ENCODE measurements around the gene EHD2. TPM values are rescaled to one million over a fixed set of nuclear protein-coding genes. Genes with fewer than 3 reads are reported as not detected.
"Not testable (repeated sequence)": the region's sequence is repeated elsewhere in the genome, so short reads cannot be mapped to it uniquely, and the experiment has no call there.

Gene EHD2
- total RNA-seq, 1 experiment from 2014 or later: 60.5 TPM

- CTCF ChIA-PET: interaction anchor here (0.7 to 1.7 kb wide), 11 partner anchors 10 to 82 kb away, joined by 3 to 9 read pairs (median 4); partner anchors contain the start of gene SELENOW
- BruUV-seq (replicated peaks): not testable (repeated sequence)
These were observed 76.6 kb downstream of the EHD2 start for GRCh38 chr19:47789811-47790210.

GRCh38 chr19:47790398-47790814 is 77.2 kb downstream of the EHD2 start:
- peak; percentile 88 for ATAC-seq
- ChIA-PET POLR2A (interaction anchor here (0.7 kb wide), 1 partner anchor 362 kb away, joined by 3 read pairs; no protein-coding TSS in a partner anchor), RAD21 (ENCODE audit: low non-redundant PET in 1 of 2, low total read pairs in 2 of 2, uncharacterized antibody in 2 of 2, unreplicated experiment in 2 of 2) (interaction anchor here in 1 of 2 experiments (0.6 kb wide), 1 partner anchor 57 kb away, joined by 3 read pairs; no protein-coding TSS in a partner anchor), CTCF (interaction anchor here (0.7 to 1.7 kb wide), 11 partner anchors 9 to 83 kb away, joined by 3 to 9 read pairs (median 4); partner anchors contain the start of gene SELENOW)
- Histone ChIP-seq H4K20me1 (ENCODE audit: insufficient read depth) (no peaks in the 10 kb centered on the region), H3K36me3 (ENCODE audit: control insufficient read depth in 1 of 2, insufficient read depth in 2 of 2, low read length in 2 of 2) (peaks cover 2 to 3% of the 10 kb centered on the region in 2 experiments; a peak in 2 of 4 replicates), H3K4me2 (ENCODE audit: low read length) (peak overlapping the region; percentile 74), H3K79me2 (ENCODE audit: insufficient read depth, low read length) (no peaks in the 10 kb centered on the region), H3K4me1 (ENCODE audit: control insufficient read depth in 1 of 2, insufficient read depth in 2 of 2, low read length in 2 of 2) (peaks cover 14 to 25% of the 10 kb centered on the region in 2 experiments), H3K9me2 (ENCODE audit: insufficient read depth) (no peaks in the 10 kb centered on the region), H2AFZ (ENCODE audit: low read depth, low read length, poor library complexity, severe bottlenecking) (peak overlapping the region; percentile 85), H3K27me3 (ENCODE audit: insufficient read depth, low read length) (no peaks in the 10 kb centered on the region), H3K27ac (ENCODE audit: low read depth, low read length) (peak overlapping the region; percentile 81), H3K9me3 (ENCODE audit: control insufficient read depth in 1 of 2, insufficient read depth in 1 of 2, low read depth in 1 of 2, low read length in 2 of 2) (no peaks in the 10 kb centered on the region), H3K9ac (ENCODE audit: low read length) (peak overlapping the region; percentile 36), H3K4me3 (replicated peaks in 1 of 2; ENCODE audit: low read depth in 1 of 2, low read length in 2 of 2) (peak overlapping the region; percentile 21 to 23)
- DNase-seq (ENCODE audit: low read depth, low spot score): peak; percentile 88
- BruUV-seq (replicated peaks): no TSS peak
- intact Hi-C loops (cut with micrococcal nuclease): loop anchor here (2.0 to 5.0 kb wide), 2 partner anchors 72 to 358 kb away; no protein-coding TSS in a partner anchor
- TF ChIP-seq EGR1 (IDR thresholded peaks at IDR 0.05; ENCODE audit: low read depth) (no peak), YY1 (IDR thresholded peaks at IDR 0.05; ENCODE audit: extremely low read depth, insufficient replicate concordance, low read depth, low read length) (no peak), SIN3A (IDR thresholded peaks at IDR 0.05; ENCODE audit: low read depth) (no peak), SP1 (IDR thresholded peaks at IDR 0.05; ENCODE audit: low read depth) (no peak), POLR2A (IDR thresholded peaks at IDR 0.05; ENCODE audit: borderline replicate concordance, extremely low read depth, insufficient read depth, insufficient read length) (no peak), JUND (IDR thresholded peaks at IDR 0.05) (no peak), CBX3 (IDR thresholded peaks at IDR 0.05; ENCODE audit: low read depth) (0 out of 2 replicates have a peak, but pooled peaks have one; percentile 26), RAD21 (IDR thresholded peaks at IDR 0.05; ENCODE audit: low read depth) (peak; percentile 64), ZBTB33 (IDR thresholded peaks at IDR 0.05; ENCODE audit: extremely low read depth, insufficient replicate concordance, low read length) (no peak), CEBPB (IDR thresholded peaks at IDR 0.05; ENCODE audit: low read depth) (no peak), POLR2AphosphoS5 (IDR thresholded peaks at IDR 0.05; ENCODE audit: low read depth, low read length) (no peak)
- TF ChIP-seq, protein P1, sequence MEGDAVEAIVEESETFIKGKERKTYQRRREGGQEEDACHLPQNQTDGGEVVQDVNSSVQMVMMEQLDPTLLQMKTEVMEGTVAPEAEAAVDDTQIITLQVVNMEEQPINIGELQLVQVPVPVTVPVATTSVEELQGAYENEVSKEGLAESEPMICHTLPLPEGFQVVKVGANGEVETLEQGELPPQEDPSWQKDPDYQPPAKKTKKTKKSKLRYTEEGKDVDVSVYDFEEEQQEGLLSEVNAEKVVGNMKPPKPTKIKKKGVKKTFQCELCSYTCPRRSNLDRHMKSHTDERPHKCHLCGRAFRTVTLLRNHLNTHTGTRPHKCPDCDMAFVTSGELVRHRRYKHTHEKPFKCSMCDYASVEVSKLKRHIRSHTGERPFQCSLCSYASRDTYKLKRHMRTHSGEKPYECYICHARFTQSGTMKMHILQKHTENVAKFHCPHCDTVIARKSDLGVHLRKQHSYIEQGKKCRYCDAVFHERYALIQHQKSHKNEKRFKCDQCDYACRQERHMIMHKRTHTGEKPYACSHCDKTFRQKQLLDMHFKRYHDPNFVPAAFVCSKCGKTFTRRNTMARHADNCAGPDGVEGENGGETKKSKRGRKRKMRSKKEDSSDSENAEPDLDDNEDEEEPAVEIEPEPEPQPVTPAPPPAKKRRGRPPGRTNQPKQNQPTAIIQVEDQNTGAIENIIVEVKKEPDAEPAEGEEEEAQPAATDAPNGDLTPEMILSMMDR (IDR thresholded peaks at IDR 0.05 in 2 of 3, conservative IDR thresholded peaks at IDR 0.05 in 1 of 3; ENCODE audit: borderline replicate concordance in 1 of 3, insufficient read depth in 1 of 3, low read depth in 2 of 3, low read length in 2 of 3): peak; percentile 87 to 98 (median 97)

More at GRCh38 chr19:47789811-47790210, 76.6 kb downstream of the EHD2 start:
- TF ChIP-seq SP1 (IDR thresholded peaks at IDR 0.05; ENCODE audit: low read depth) (0 out of 2 replicates have a peak, but pooled peaks have one; percentile 26), EGR1 (IDR thresholded peaks at IDR 0.05; ENCODE audit: low read depth) (peak; percentile 79), JUND (IDR thresholded peaks at IDR 0.05) (peak; percentile 60; the same call in 1 of the 2 replicates), MAX (IDR thresholded peaks at IDR 0.05) (peak; percentile 12; the same call in 1 of the 2 replicates), FOSL1 (IDR thresholded peaks at IDR 0.05; ENCODE audit: low read depth) (peak; percentile 64), CBX3 (IDR thresholded peaks at IDR 0.05; ENCODE audit: low read depth) (peak; percentile 39; the same call in 1 of the 2 replicates)
- DNase-seq (ENCODE audit: low read depth, low spot score); H3K36me3 ChIP-seq (ENCODE audit: control insufficient read depth in 1 of 2, insufficient read depth in 2 of 2, low read length in 2 of 2); H3K79me2 ChIP-seq (ENCODE audit: insufficient read depth, low read length); H4K20me1 ChIP-seq (ENCODE audit: insufficient read depth); H3K9me2 ChIP-seq (ENCODE audit: insufficient read depth); H3K9me3 ChIP-seq (ENCODE audit: control insufficient read depth in 1 of 2, insufficient read depth in 1 of 2, low read depth in 1 of 2, low read length in 2 of 2); H3K27me3 ChIP-seq (ENCODE audit: insufficient read depth, low read length): not testable (repeated sequence)
- ATAC-seq: peak; percentile 77
- peak overlapping the region; percentile 85 for H2AFZ ChIP-seq (ENCODE audit: low read depth, low read length, poor library complexity, severe bottlenecking)
- intact Hi-C loops (cut with micrococcal nuclease): loop anchor here (2.0 to 5.0 kb wide), 3 partner anchors 73 to 358 kb away; partner anchors contain the start of gene EHD2
- peak overlapping the region; percentile 74 for H3K4me2 ChIP-seq (ENCODE audit: low read length)
- H3K4me3 ChIP-seq (replicated peaks in 1 of 2; ENCODE audit: low read depth in 1 of 2, low read length in 2 of 2): peak overlapping the region; percentile 21 to 23
- RAD21 ChIA-PET (ENCODE audit: low non-redundant PET in 1 of 2, low total read pairs in 2 of 2, uncharacterized antibody in 2 of 2, unreplicated experiment in 2 of 2): interaction anchor here in 1 of 2 experiments (0.6 kb wide), 1 partner anchor 57 kb away, joined by 3 read pairs; no protein-coding TSS in a partner anchor
- peak overlapping the region; percentile 81 for H3K27ac ChIP-seq (ENCODE audit: low read depth, low read length)
- H3K4me1 ChIP-seq (ENCODE audit: control insufficient read depth in 1 of 2, insufficient read depth in 2 of 2, low read length in 2 of 2): peaks cover 14 to 25% of the 10 kb centered on the region in 2 experiments
- peak overlapping the region; percentile 36 for H3K9ac ChIP-seq (ENCODE audit: low read length)
- POLR2A ChIA-PET: interaction anchor here (0.7 kb wide), 1 partner anchor 361 kb away, joined by 3 read pairs; no protein-coding TSS in a partner anchor

All from HCT116 (cell line).